ENCODE data around the gene C9orf78. TPM values are rescaled to one million over a fixed set of nuclear protein-coding genes. Genes with fewer than 3 reads are reported as not detected.

The C9orf78 gene
- total and polyA plus RNA-seq, 2 of the 8 experiments (the other 6 are each of a cell fraction or from before 2014, with no cell fraction given): 17.4 to 40.6 TPM

GRCh38 chr9:129838707-129839259 is 3.7 kb upstream of the C9orf78 start (continued):
- TF ChIP-seq CHD7 (IDR thresholded peaks at IDR 0.05; ENCODE audit: insufficient replicate concordance, low read length): no peak
- no peak for TF ChIP-seq MAFK (IDR thresholded peaks at IDR 0.05; ENCODE audit: low read depth, low read length)
- TF ChIP-seq YY1 (IDR thresholded peaks at IDR 0.05; ENCODE audit: low read depth, low read length): no peak
- TF ChIP-seq KDM5A (IDR thresholded peaks at IDR 0.05; ENCODE audit: low read length): no peak
- no peak for TF ChIP-seq TEAD4 (IDR thresholded peaks at IDR 0.05; ENCODE audit: low read depth, low read length)
- no peak for TF ChIP-seq SP1 (IDR thresholded peaks at IDR 0.05; ENCODE audit: low read depth, low read length)
- TF ChIP-seq SIX5 (IDR thresholded peaks at IDR 0.05; ENCODE audit: low read depth, low read length): no peak
- TF ChIP-seq ASH2L (IDR thresholded peaks at IDR 0.05; ENCODE audit: low read length): no peak
- TF ChIP-seq KDM4A (IDR thresholded peaks at IDR 0.05; ENCODE audit: low read depth, low read length, severe bottlenecking): no peak
- no peak for TF ChIP-seq CHD1 (IDR thresholded peaks at IDR 0.05; ENCODE audit: low read depth, low read length)
- no peak for TF ChIP-seq ZNF274 (IDR thresholded peaks at IDR 0.05; ENCODE audit: borderline replicate concordance, extremely low read depth, low read length)
- no peak for TF ChIP-seq RFX5 (IDR thresholded peaks at IDR 0.05; ENCODE audit: borderline replicate concordance, low read depth, low read length)
- no peak for TF ChIP-seq RBBP5 (IDR thresholded peaks at IDR 0.05; ENCODE audit: borderline replicate concordance, low read depth, low read length)
